Activated CD8-positive, alpha-beta memory T cell treated with anti-CD3 and anti-CD28 coated beads, Interleukin-2, amount 50 U/mL, for 24 hours (primary cell): Measurements from ENCODE around the gene KIF5B.
"Not testable (repeated sequence)": the region's sequence is repeated elsewhere in the genome, so short reads cannot be mapped to it uniquely, and the experiment has no call there.

Source experiments
- DNase-seq: peaks from one replicate; pipeline ENCODE4 v3.0.0-alpha.2; 2020; ENCODE audit errors: extremely low read depth

Gene KIF5B

GRCh38 chr10:32056136-32057035 lies at the start of gene KIF5B:
Gene KIF5B, minus strand, starts transcription at chr10:32056425. Its CDS starts 452 bp downstream, at chr10:32055973.
- peak; percentile 58 for DNase-seq

DNA sequence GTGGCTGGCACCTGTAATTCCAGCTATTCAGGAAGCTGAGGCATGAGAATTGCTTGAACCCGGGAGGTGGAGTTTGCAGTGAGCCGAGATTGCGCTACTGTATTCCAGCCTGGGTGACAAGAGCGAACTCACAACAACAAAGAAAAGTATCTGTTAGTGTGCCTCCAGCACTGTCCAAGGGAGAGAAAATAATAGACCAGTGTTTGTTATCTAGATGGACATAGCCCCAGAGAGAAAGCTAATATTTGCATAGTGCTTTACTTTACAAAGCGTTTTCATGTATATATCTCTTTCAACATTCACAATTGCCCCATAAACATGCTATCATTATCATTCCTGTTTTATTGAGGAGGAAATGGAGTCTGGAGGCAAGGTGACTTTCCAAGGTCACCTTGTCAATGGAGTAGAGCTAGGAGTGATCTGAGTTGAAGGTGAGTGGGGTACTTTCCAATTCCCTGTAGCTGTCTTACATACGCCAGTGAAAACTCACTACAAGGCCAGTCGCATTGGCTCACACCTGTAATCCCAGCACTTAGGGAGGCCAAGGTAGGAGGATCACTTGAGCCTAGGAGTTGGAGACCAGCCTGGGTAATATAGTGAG lies 49.7 kb upstream of the KIF5B start:
- no peak for DNase-seq

GRCh38 chr10:32104622-32105509 lies 48.6 kb upstream of the KIF5B start:
- DNase-seq, result no peak

GRCh38 chr10:32104181-32104580 lies 48.0 kb upstream of the KIF5B start:
- no peak for DNase-seq

- no peak for DNase-seq
Observed at GRCh38 chr10:32103721-32104120, 47.5 kb upstream of the KIF5B start.

- not testable (repeated sequence) for DNase-seq
Observed at GRCh38 chr10:32098566-32099259, 42.5 kb upstream of the KIF5B start.

GRCh38 chr10:32095116-32095733 lies 39.0 kb upstream of the KIF5B start:
- DNase-seq, result no peak

GRCh38 chr10:32093650-32094049 lies 37.4 kb upstream of the KIF5B start:
- no peak for DNase-seq

DNA sequence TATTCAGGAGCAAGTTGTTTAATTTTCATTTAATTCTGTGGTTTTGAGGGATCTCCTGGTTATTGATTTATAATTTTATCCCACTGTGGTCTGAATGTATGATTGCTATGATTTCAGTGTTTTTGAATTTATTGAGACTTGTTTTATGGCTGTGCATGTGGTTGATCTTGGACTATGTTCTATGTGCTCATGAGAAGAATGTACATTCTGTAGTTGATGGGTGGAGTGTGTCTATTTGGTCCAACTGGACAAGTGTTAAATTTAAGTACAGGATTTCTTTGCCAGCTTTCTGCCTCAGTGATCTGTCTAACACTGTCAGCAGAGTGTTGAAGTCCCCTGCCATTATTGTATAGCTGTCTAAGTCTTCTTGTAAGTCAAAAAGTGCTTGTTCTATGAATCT lies 34.8 kb upstream of the KIF5B start:
- no peak for DNase-seq

GRCh38 chr10:32084185-32084851 lies 28.1 kb upstream of the KIF5B start:
- DNase-seq, result no peak

- no peak for DNase-seq
Observed at GRCh38 chr10:32077896-32078485, 21.8 kb upstream of the KIF5B start.

GRCh38 chr10:32073659-32074058 lies 17.4 kb upstream of the KIF5B start:
- DNase-seq, result no peak

GRCh38 chr10:32073128-32073527 lies 16.9 kb upstream of the KIF5B start:
- no peak for DNase-seq

DNA sequence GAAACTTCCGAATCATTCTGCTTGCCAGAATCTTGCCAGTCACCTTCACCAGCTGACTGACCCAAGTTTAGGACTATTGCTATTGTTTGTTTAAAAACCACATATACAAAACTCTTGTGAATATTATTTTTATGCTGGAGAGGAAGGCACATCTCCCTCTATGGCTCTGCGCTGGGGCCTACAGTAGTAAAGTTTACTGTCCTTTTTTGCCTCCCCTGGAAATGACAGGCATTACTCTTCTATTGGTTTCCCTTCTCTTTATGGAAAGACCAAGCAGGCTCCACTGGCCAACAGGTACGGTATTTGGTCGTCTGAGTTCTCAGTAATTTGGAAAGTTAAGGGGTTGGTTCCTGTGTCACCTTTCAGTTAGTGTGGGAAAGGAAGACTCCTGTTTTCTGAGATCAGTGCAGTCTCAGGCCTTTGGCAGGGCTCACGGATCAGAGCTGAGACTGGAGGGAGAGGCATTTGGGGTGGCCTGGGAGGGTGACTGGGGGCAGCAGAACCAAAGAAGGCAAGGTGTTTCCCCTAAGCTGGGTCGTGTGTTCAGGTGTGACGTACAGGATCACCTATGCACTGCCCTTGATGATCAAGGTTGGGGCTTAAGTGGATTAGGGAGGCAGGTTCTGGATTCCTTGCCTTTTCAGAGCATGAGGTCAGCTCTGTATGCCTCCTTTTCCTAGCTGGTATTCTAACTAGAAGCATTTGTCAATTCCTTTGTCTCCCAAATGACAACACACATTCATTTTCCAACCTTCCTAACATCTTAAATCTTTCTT lies 16.0 kb upstream of the KIF5B start:
- DNase-seq, result no peak

DNA sequence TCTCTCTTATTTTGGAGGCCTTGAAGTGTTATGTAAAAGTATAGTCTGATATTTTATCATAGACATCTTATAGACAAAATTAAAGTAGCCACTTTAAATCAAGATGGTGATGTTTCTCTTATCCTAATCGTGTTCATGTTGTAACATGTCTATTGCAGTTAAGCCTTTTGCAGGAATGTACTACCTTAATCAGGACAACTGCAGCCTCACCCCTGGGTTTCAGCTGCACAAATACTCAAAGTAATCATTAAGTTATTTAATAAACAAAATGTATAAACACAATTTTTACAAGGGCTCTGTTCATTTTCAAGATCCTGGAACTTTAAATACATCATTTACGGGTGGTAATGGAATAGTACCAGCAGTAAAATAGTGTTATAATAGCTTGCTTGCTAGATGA lies 14.4 kb upstream of the KIF5B start:
- no peak for DNase-seq

DNA sequence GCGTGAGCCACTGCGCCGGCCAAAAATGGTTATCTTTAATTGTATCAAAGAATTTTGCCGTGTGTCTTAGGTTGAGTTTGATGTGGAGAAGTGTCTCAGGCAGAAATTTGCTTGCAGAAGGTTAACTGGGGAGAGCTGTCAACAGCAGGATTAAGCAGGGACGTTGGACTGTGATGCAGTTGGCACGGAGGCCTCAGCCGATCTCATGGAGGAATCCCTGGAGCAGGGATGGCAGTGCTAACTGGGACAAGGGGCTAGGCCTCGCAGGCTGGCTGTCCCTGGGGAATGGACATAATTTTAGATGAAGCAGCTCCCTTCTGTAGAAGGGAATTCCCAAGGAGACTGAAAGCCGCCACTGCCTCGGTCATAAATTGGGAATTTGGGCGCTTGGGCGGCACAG lies 12.3 kb upstream of the KIF5B start:
- DNase-seq, result no peak

GRCh38 chr10:32067931-32068330 lies 11.7 kb upstream of the KIF5B start:
- not testable (repeated sequence) for DNase-seq

GRCh38 chr10:32065856-32066255 lies 9.6 kb upstream of the KIF5B start:
- DNase-seq, result no peak

- no peak for DNase-seq
Observed at GRCh38 chr10:32061440-32061839, 5.2 kb upstream of the KIF5B start.
